Dermis microvascular lymphatic vessel endothelial cell (primary cell): Measurements from ENCODE around the gene PLBD2. TPM values are rescaled to one million over a fixed set of nuclear protein-coding genes. Genes with fewer than 3 reads are reported as not detected.

Source experiments
- DNase-seq, 2 donors: peaks; one replicate each; pipeline versions ENCODE4 v3.0.0 to v3.0.0-alpha.2; 2010; ENCODE audit warnings: low read depth in 2 of 2
- total RNA-seq: library from RNA; depleted of rRNA; stranded (reverse); fragments of >200 nt; gene quantifications from 2 replicates; pipeline ENCODE4 v1.2.1, GENCODE V29; 2014

Gene PLBD2, protein sequence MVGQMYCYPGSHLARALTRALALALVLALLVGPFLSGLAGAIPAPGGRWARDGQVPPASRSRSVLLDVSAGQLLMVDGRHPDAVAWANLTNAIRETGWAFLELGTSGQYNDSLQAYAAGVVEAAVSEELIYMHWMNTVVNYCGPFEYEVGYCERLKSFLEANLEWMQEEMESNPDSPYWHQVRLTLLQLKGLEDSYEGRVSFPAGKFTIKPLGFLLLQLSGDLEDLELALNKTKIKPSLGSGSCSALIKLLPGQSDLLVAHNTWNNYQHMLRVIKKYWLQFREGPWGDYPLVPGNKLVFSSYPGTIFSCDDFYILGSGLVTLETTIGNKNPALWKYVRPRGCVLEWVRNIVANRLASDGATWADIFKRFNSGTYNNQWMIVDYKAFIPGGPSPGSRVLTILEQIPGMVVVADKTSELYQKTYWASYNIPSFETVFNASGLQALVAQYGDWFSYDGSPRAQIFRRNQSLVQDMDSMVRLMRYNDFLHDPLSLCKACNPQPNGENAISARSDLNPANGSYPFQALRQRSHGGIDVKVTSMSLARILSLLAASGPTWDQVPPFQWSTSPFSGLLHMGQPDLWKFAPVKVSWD
- total RNA-seq: 16.7 and 25.0 TPM in 2 replicates

DNA sequence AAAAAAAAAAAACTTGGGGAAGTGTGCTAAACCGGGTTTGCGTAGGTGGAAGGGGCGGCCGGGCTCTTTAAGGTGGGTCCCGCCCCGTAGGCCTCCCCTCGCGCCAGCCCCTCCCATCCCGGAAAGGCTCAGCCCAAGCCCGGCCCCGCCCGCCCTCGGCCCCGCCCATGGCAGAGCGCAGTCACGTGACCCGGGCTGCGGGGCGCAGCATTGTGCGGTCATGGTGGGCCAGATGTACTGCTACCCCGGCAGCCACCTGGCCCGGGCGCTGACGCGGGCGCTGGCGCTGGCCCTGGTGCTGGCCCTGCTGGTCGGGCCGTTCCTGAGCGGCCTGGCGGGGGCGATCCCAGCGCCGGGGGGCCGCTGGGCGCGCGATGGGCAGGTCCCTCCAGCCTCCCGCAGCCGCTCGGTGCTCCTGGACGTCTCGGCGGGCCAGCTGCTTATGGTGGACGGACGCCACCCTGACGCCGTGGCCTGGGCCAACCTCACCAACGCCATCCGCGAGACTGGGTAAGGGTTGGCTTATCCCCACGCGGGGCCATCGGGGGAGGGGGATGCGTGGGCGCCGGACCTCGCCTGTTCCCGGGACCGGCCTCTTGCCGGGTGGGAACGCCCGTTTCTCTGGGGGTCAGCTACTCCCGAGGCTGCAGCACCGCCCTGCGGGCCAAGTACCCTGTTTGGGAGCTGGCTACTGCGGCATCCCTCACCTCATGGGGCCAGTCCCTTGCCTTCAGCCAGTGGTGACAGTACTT is at the start of gene PLBD2:
Gene PLBD2, plus strand, starts transcription at position 207 of the 752 bp plus-strand sequence. Its CDS starts 14 bp downstream, at position 221.
- peak; percentile 80 to 96 for DNase-seq

DNA sequence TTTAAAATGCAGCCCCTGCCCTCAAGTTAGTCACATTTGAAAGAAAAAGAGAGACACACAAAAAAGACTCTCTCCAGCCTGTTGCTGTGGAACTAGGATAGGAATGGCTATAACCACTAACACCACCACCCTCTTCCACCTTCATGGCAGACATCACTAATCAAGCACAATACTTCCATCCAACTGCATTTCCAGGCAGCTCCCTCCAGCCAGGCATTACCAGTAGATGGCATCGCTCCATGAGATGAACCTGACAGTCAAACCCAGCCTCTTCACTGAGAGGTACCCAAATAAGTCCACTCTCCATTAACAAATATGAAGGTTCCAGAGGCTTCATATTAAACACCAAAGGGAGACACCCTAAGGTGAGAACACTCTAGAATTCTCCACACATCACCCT is 47.9 kb upstream of the PLBD2 start:
- DNase-seq: peak in 1 of 2 donors; percentile 19

DNA sequence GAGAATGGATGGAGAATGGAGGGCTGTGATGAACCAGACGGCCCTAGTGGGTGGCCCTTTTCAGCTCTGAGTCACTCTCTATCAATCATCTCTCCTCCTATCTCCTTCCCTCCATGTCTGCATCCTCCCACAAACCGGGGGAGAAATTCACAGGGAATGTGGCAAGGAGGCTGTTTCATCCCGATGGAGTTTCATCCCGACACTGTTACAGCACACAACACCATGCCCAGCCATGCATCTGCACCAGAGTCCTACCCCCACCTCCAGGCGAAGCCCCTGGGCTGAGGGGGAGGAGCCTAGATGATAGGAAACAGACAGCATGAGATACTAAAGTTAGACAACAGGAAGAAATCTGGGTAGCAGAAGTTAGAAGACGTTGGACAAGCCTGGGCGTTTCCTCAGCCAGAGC is 44.3 kb upstream of the PLBD2 start:
- no peak for DNase-seq

DNA sequence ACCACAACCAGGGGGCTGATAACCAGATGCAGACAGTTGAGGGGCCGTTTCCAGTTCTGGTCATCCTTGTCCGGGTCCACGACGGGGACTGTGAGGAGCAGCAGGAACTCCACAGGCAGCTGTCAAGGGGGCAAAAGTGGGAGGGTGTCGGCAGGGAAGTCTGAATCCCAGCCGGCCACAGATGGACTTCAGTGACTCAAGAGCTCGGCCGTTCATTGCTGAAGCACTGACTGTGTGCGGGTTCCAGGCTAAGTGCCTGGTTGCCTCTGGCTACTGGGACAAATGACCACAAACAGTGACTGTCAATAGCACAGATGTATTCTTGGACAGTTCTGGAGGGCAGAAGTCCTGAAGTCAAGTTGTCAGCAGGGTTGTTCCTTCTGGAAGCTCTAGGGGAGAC is 43.0 kb upstream of the PLBD2 start:
- DNase-seq: no peak

DNA sequence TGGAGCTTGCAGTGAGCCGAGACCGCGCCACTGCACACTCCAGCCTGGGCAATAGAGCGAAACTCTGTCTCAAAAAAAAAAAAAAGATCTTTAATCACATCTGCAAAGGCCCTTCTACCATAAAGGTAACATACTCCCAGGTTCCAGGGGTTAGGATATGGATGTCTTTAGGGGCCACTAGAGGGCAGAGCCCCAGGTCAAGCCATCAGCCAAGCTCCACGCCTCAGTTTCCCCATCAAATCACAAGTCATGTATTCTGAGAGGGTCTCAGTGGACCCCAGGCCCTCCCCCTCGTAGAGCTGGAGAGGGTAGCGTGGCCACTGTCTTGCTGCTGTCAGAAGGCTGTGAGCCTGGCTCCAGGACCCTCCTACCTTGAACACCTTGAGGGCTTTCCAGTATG is 42.2 kb upstream of the PLBD2 start:
- no peak for DNase-seq

DNA sequence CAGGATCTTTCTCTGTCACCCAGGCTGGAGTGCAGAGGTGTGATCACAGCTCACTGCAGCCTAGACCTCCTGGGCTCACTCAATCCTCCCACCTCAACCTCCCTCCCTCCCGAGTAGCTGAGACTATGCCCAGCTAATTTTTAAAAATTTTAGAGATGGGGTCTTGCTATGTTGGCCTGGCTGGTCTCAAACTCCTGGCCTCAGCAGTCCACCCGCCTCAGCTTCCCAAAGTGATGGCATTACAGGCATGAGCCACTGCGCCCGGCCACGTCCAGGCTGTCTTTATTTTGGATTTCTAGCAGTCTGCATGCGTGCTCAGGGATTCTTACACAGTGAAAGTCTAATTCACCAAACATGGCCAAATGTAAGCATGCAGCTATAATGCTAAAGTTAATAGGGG is 41.3 kb upstream of the PLBD2 start:
- no peak for DNase-seq

DNA sequence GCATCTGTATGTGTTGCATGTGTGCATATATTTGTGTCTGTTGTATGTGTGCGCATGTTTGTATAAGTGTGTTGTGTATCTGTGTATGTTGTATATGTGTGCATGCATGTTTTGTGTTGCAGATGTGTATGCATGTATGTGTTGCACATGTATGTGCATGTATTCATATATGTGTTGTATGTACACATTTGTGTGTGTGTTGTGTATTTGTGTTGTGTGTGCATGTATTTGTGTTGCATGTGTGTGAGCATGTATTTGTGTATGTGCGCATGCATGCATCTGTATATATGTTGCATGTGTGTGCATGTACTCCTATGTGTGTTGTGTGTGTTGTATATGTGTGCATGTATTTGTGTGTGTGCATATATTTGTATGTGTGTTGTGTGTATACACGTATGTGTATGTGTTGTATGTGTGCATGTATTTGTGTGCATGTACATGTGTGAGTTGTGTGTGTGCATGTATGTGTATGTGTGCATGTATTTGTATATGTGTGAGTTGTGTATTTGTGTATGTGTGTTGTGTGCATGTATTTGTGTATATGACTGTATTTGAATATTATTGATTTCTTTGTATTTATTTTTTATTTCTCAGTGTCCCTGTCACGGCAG is 40.2 kb upstream of the PLBD2 start:
- DNase-seq: no peak

DNA sequence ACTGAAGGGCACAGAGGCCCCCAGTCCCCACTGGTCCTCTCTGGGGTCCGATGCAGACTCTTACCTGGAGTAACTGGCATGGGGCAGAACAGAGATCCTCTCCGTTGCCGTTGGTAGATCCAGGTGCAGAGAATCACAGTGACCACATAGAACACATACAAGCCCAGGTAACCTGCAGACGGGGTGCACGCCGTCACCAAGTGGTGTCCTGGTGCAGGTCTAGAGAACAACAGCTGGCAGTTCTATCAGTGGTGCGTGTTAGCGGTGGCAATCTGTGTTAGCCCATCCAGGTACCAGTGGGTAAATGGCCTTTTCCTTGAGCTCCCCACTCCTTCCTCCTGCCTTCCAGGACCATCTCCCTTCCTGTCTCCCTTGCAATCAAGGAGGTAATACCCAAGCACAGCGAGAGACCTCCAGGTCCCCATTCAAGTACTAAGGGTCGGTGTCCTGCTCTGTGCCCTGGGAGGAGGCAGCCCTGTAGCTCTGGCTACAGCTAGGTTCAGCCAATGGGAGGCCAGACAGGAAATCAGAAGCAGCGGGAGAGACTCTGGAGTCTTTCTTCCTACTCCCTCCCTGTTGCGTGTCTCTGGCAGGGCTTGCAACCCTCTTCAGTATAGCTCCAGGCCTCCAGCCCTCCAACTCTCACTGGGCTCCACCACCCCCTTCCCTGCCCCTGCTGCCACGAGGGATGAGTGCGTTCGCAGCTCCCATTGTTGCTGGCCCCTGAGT is 39.3 kb upstream of the PLBD2 start:
- no peak for DNase-seq

DNA sequence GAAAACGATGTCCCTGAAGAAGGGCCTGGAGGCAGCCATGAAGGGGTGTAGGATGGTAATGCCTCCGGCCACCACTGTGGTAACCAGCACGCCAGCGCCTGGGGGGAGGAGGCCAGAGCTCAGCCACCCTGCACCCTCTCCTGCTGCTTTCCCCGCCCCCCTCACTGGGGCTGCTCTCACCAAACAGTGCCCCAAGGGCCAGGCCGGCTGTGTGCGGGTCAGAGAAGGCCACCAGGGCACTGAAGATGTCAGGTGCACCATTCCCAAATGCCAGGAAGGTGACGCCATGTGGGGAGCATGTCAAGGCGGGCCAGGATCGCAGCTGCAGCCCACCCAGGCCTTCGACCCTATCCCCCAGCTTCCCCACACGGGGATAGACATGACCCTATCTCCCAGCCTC is 38.0 kb upstream of the PLBD2 start:
- no peak for DNase-seq

DNA sequence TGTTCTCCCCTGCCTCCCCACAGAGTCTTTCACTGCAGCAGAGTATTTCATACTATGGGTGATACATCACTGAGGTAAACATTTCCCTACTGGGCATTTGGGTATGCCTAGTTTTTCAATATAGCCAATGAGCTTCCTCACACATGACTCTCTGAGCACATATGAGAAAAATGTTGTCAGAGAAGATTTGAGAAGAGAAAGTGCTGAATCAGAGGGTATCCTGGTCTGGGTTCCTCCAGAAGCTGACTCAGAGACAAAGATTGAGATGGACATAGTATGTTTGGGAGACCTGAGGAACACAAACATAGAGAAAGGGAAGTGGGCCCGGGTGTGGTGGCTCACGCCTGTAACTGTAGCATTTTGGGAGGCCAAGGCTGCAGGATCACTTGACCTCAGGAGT is 36.0 kb upstream of the PLBD2 start:
- no peak for DNase-seq

DNA sequence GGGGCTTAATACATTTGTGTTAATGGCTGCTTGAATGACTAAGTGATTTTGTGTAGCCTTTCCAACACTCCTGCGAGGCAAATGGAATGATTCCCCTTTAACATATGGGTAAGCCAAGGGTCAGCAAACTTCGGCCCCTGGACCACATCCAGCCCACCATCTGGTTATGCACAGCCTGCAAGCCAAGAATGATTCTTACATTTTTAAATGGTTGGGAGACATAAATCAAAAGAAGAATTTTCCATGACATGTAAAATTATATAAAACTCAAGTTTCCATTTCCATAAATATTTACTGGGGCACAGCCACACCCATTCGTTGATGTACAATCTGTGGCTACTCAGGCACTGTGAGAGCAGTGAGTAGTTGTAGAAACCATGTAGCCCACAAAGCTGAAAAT is 32.5 kb upstream of the PLBD2 start:
- peak in 1 of 2 donors; percentile 59 for DNase-seq

DNA sequence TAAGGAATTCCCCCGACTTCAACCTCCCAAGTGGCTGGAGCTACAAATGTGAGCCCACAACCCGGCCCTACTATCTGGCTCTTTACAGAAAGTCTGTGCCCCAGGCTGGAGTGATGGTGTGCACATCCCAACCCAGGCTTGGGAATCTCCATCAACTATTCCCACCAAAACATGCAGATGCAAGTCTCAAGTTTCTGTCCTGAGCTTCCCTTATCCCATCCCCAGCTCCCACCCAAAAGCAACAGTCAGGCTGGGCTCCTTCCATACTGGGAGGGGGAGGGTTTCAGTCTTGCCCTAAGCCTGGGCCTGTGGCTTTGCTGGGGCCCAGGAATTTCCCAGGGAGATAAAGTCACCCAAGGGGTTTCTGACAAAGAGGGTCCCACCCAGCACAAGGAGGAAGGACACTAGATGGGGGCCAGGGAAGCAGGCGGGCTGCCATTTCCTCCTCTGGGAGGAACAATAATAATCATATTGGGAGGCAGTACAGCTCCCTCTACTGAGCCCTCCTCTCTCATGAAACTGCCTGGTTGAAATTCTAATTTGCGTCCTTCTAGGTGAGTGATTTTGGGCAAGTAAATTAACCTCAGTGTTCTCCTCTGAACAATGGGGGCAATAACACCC is 31.5 kb upstream of the PLBD2 start:
- DNase-seq: no peak

DNA sequence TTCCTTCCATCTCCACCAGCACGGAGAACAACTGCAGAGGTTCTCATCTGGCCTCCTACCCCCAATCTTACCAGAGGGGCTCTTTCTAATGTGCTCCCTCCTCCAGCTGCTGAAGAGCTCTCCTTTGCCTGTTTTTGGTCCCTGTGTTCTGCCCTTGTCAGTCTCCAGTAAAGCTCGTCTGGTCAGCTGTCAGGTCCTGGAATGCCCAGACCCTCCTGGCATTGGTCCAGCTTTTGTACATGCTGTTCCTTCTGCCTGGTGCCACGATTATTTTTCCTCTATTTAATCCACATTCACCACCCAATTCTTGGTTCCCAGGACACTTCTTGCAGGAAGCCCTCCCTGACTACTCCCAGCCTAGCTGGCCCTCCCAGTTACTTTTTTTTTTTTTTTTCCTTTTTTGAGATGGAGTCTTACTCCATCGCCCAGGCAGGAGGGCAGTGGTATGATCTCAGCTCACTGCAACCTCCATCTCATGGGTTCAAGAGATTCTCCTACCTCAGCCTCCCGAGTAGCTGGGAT is 30.0 kb upstream of the PLBD2 start:
- no peak for DNase-seq

DNA sequence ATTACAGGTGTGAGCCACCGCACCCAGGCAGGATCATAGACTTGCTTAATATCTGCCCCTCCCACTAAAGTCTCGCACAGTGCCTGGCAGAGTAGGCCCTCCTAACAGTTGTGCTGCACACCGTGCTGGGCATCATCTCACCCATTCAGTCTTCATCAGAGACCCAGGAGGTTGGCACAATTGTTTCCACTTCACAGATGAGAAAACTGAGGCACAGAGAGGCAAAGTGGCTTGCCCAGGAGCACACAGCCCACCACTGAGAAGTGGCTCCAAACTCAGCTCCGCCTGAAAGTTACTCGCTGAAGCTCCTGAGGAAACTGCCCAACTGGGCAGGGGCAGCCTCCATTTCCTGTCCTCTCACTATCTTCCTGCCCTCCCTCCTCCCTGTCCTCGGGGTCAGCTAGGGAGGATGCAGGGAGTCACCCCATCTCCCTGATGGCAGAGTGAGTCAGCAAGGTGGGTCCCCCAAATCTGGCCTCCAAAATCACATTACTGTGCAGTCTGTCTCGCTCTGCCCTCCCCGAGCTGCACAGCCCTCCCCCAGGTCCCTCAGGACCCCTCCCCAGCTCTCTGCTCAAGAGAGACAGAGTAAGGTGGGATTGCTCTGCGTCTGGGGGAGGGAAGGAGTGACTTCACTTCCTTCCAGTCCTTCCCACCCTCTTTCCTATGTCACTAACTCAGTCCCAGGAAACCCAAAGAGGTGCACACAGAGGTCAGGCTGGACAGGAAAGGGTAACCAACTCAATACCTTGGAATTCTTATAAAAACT is 29.2 kb upstream of the PLBD2 start:
- peak in 1 of 2 donors; percentile 17 for DNase-seq

DNA sequence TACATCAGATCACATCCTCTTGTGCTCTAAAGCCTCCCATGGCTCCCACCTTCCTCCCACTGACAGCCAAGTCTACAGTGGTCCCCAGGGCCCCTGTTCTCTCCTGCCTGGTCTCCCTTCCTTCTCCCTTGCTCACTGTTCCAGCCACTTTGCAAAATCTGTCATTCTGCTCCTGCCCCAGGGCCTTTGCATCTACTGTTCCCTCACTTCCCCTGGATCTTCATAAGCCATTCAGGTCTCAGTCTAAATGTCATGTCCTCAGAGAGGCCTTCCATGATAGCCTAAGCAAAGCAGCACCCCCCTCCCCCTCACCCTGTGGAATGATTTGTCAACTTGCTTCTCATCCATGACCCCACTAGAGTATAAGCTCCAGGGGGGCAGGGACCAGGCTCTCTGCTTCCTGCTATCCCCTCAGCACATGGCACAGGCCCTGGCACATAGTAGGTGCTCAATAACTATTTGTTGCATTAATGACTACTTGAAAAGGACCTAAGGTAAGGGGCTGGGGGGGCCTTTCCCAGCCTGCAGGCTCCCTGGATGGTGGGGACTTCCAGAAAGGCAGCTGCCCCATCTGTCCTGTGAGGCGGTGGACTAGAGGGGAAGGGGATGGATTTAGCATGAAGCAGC is 28.5 kb upstream of the PLBD2 start:
- DNase-seq: no peak

DNA sequence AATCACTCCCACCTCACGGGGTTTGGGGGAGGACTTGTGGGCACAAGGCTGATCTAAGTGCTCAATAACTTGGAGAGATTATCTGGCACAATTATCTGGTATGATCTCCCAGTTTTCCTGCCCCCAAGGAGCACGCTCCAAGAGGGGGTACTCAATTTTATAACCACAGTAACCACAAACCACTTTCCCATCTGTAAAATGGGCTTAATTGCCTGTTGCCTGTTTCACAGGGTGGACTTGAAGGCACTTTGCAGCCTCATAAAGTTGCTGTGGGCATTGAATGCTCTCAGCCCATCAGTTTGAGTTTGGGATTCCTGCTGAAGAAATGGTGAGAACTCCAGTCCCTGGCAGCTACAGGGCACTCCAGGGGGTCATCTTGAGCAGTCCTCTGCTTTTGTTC is 27.9 kb upstream of the PLBD2 start:
- DNase-seq: no peak

DNA sequence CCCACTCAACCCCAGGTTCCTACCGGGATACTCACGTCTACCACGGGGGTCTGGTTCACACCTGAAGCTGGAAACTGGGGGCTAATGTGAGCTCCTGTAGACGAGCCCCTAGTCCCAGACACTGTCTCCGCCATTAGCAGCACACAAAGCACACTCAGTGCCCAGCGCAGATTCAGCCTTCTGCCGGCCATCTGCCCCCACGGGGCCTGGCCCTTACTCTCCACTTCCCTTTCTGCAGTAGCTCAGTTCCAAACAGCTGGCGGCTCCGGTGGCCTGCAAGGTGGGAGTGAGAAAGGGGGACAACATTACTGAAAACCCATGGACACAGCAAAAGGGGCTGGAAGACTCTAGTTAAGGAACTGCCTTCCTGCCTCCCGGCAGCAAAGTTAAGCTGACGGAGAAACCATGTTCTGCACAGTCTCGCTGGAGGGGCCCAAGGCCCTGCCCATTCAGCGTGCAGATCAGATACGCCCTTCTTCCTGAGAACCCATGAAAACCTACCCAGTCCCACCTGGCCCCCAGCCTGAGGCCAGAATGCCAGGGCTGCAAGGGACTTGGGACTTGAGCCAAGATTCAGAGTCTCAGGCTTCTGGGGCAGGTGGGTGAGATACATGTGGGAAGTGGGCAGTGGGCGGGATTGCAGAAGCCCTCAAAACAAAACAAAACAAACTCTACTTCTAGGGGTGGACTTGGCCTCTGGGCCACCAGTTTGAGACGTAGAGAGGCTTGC is 25.5 kb upstream of the PLBD2 start:
- DNase-seq: no peak

DNA sequence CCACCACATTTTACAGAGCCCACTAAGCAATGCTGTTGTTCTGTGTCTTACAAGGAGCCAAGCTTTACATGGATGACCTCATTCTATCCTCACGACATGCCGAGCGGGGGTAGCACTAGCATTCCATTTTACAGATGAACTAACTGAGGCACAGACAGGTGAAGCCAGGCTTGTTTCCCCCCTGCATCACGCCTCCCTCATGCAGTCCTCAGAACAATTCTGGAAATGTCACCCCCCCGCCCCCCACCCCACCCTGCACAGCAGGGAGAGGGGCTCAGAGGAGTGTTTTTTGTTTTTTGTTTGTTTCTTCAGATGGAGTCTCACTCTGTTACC is 25.0 kb upstream of the PLBD2 start:
- DNase-seq: no peak
